Renal pelvis (tissue), 4 donors: ENCODE data around the gene CRTC1. TPM values are rescaled to one million over a fixed set of nuclear protein-coding genes. Genes with fewer than 3 reads are reported as not detected.

Source experiments
- DNase-seq: peaks from one replicate; pipeline ENCODE4 v3.0.0-alpha.2; 2013
- polyA plus RNA-seq, 3 donors: library from polyadenylated mRNA; unstranded; fragments of 120-200 nt; gene quantifications; one replicate each; pipeline ENCODE4 v1.2.1, GENCODE V29; 2013; ENCODE audit not compliant: insufficient read length in 3 of 3

The CRTC1 gene
- polyA plus RNA-seq, 3 donors: 23.2 to 30.1 (median 23.7) TPM

DNA sequence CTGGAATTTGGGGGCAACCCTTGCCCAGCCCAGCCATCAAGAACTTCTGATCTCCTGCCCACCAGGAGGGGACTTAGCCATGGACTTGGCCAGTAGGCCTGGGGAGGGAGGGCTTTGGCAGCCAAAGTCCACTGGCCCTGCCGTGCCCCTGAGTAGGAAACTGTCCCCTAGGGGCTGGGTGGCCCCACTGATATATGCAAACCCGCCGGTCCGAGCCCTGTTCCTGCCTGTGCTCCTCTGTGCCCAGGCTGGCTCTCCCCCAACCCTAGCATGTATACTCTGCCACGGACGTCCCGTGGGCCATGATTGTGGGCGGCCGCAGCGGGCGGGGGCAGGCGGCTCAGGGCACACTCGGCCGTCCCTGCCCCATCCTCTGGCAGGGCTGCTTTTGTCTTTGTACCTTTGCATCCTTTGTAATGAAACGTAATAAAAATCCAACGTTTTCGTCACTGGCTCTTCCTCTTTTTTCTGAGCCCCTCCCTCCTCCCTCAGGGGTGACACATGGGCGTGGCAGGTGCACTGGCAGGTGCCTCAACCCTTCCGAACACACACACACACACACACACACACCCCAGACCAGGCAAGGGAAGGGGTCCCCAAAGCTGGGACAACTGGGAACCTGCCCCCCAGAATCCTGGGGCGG, 98.5 kb downstream of the CRTC1 start:
- DNase-seq: no peak

DNA sequence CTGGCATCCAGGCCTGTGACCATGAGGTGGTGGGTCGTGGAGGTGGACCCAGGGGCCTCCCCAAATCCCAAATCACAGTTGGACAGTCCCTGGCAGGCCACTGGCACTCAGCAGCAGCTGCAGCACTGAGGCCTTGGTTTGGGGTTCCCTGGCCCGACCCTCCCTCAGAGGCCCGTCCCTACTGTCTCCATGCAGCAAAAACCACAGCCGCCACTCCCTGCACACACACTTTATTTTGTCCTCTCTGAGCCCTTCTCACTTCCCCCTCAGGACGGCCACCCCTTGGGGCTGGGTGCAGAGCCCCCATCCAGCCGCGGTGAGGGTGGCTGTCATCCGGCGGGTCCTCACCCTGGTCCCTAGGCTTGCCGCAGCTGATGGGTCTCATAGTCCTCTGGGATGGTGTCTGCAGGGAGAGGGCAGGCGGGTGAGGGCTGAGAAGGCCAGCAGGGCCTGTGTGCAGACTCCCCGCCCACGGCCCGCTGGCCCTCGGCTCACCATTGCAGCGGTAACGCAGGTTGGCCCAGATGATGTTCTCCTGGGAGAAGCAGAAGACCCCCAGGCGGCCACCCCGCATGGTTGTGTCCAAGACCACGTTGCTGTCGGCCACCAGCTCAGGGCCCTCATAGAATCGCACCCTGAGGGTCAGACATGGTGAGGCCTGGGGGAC, 99.2 kb downstream of the CRTC1 start:
- DNase-seq: no peak

GRCh38 chr19:18783958-18784785, 100.7 kb downstream of the CRTC1 start:
- DNase-seq: no peak

- DNase-seq: no peak
These were observed 101.3 kb downstream of the CRTC1 start for GRCh38 chr19:18784786-18785120.

- DNase-seq: peak; percentile 66
These were observed 102.0 kb downstream of the CRTC1 start for GRCh38 chr19:18785179-18786124.

DNA sequence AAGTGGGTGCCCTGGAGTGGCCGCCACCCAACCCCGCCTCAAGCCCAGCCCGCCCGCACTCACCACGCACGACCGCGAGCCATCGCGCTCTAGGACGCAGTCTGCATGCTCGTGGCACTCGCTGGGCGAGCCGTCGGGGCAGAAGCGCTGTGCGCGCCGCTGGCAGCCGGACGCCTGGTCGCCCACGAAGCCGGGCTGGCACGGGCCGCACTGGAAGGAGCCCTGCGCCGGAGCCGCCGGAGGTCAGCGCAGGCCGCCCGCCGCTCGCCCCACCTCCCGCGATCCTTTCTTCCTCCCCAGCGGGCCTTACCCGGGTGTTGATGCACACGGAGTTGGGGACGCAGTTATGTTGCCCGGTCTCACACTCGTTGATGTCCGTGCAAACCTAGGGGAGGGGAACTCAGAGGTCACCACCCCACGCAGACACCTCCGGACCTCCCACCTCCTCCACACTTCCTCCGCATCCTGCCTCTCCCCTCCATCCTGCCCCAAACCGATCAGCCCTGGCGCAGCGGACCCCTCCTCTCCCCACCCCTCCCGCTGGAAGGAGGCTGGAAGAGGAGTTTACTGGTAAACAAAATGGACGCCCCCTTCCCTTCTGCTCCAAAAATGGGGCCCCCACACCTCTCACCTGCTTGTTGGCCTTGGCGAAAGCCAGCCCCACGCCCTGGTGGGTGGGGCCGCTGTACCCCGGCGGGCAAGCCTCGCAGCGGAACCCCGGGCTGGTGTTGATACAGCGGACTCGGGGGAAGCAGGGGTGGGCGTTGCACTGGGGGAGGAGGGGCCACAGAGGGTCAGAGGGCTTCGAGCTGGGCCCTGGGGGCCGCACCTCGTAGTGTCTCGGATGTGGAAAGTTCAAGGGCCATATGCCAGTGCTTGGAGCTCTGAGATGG, 105.3 kb downstream of the CRTC1 start:
- DNase-seq: no peak

DNA sequence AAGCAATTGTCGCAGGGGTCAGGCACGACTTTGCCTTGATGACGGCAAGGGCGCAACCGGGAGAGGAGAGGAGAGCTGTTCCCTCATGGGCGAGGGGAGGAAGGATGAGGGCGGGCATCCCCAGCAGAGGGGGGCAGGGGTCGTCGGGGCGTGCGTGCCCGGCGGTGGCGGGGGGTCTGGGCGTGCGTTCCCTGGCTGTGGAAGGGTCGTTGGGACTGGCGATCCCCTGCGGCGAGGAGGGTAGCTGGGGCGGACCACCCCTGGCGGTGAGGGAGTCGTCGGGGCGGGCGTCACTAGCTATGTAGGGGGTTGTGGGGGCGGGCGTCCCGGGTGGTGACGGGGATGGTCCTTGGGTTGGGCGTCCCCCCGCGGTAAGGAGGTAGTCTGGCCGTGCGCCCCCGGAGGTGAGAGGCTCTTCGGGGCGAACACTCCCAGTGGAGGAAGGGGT, 106.0 kb downstream of the CRTC1 start:
- no peak for DNase-seq

DNA sequence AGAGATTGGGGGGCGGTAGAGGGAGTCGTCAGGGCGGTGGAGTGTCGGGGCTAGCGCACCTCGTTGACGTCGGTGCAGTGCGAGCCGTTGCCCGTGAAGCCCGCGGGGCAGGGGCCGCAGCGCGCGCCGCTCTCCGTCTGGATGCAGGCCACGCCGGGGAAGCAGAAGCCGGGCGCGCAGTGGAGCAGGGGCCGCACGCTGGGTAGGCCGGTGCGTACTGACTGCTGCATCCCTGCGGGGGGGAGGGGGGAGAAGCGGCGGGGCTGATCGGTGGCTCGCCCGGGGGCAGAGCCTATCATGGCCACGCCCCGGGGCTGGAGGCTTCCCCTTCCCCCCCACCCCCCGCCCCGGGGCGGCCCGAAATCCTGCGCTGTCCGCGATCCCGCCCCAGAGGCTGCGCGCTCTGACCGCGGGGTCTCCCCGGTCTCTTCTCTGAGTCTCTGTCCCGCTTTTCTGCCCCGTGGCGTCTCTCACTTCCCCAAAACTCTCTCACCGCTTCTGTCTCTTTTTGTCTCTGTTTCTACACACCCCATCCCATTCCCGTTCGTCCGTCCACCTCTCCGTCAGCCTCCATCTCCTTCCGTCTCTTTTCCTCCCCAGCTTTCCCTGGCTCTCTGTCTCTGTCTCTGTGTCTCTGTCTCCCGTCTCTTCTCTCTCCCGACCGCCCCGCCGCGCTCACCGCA, 106.5 kb downstream of the CRTC1 start:
- DNase-seq: no peak

GRCh38 chr19:18790566-18791314, 107.3 kb downstream of the CRTC1 start, which contains the start of gene COMP:
Gene COMP, minus strand, starts transcription at chr19:18791305. Its CDS starts 36 bp downstream, at chr19:18791269.
- no peak for DNase-seq

- DNase-seq: no peak
These were observed 107.8 kb downstream of the CRTC1 start for GRCh38 chr19:18791315-18791678.

DNA sequence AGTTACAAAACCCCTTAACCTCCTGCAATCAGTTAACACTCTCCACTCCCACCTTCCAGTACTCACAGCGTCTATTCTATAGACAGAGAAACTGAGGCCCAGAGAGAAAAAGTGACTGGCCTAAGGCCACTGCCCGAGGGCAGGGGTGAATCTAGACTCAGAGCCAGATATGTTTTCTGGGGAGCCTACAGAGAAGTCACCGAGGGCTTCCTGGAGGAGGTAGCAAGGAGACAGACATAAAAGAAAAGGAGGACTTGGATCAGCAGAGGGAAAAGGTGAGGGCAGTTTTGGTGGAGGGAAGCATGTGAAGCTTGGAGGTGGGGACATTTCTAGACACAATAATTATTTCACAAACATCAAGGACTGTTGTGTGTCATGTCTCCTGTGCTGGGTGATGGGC, 109.2 kb downstream of the CRTC1 start:
- no peak for DNase-seq

DNA sequence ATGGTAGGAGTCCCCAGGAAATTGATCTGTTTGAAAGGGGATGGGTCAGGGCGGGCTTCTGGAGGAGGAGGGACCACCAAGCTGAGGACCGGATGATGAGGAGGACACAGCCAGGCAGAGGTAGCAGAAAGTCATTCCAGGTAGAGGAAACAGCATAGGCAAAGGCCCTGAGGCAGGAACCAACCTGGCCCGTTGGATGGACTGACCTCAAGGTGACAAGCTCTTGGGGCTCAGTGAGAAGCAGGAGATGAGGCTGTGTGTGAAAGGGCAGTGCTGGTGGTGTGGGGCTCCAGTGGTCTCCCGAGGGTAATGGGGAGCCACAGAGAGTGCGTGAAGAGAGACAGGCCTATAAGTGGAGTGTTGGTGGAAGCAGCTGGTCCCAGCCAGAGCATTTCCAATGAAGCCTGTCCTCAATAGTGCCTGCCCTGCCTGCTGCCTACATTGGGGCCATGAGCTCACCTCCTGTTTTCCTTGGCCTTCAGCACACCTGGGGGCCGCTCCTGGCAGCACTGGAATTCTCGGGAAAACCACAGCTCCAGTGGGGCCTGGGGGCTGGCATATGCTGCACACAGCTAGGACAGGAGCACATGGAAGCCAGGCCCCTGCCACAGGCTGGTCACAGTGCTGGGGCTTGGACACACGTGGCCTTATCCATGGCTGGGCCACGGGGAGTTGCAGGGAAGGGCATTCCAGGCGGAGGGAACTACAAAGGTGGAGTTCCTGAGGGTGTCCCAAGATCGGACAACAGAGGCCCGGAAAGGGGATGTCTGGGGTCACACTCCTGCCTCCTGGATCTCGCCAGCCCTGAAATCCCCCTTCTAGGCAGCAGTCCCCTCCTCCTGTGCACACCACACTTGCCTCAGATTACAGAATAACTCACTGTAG, 109.9 kb downstream of the CRTC1 start:
- no peak for DNase-seq

- no peak for DNase-seq
These were observed 110.5 kb downstream of the CRTC1 start for GRCh38 chr19:18794029-18794313.

GRCh38 chr19:18794692-18795091, 111.2 kb downstream of the CRTC1 start:
- no peak for DNase-seq

DNA sequence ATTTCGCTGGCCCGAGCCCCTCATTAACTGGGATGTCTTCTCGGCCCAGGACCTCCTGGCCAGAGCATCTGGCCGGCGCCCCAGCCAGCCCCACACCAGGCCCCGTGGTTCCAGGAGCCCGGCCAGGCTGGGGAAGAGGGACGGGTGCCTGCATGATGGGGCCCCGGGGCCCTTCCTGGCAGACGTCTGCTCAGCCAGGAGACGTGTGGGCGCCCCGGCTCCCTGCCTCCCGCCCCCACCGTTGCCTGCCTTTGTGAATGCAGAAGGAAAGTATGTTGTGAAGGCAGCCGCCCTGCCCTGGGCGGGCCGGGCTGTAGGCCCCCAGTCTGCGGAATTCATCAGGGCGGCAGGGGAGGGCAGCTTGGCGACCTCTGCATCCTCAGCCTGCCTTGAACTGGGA, 112.1 kb downstream of the CRTC1 start:
- no peak for DNase-seq

- no peak for DNase-seq
These were observed 112.8 kb downstream of the CRTC1 start for GRCh38 chr19:18796239-18796638.

DNA sequence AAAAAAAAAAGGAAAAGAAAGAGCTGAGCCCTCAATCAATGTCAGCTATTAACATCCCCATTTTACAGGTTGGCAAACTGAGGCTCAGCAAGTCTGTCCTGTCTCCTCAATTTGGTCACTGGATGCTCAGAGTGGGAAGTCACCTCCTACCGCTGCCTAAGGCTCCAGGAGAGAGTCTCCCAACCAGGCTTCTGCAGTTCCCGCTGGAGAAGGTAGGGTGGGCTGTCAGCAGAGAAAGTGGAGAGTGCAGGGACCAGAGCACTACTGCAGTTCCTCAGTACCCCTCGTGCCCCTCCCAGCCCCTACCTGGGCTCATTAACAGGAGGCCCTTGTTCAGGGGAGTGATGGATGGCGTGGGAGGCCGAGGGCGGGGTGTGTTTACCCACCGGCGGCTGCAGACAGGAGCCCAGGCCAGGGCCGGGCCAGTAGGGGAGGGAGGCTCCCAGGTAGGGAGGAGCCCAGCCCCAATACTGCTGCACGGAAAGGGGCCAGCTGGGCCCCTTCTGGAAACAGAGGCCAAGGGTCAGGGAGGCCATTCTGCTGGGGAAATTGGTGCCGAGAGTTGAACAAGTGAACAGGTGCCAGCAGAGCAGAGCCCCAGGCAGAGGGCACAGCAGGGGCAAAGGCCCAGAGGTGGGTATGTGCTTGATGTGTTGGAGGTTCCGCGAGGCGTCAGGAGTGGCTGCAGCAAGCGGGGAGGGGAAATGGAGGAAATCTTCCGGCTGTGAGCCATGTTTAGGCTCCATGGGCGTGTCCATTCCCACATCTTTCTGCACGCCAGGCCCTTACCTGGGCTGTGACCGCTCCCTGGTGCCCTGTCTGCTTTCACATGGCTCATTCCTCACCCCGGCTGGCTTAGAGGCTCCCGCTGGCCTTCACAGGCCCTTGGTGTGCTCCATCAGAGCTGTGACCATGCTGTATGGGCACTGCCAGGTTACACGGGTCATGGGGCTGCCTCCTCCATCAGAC, 115.2 kb downstream of the CRTC1 start:
- no peak for DNase-seq
